GM19238 (cell line): ENCODE data around the gene CDY2B.
"Not testable (repeated sequence)": the region's sequence is repeated elsewhere in the genome, so short reads cannot be mapped to it uniquely, and the experiment has no call there.

Experiments used
- DNase-seq: peaks from one replicate; pipeline ENCODE4 v3.0.0; 2011; ENCODE audit warnings: low spot score; ENCODE audit not compliant: insufficient read length

The CDY2B gene

GRCh38 chrY:17880120-17880519, at the start of gene CDY2B:
CDY2B (minus strand) TSS chrY:17880220; CDS start chrY:17879892, 328 bp downstream.
- not testable (repeated sequence) for DNase-seq

- DNase-seq: not testable (repeated sequence)
Measured at GRCh38 chrY:17908009-17908408, 28.0 kb upstream of the CDY2B start.

- DNase-seq: not testable (repeated sequence)
Measured at GRCh38 chrY:17907351-17907750, 27.3 kb upstream of the CDY2B start.

- DNase-seq: not testable (repeated sequence)
Measured at GRCh38 chrY:17881697-17882096, 1.7 kb upstream of the CDY2B start.

- DNase-seq: not testable (repeated sequence)
Measured at GRCh38 chrY:17876767-17877166, 3.3 kb downstream of the CDY2B start.

GRCh38 chrY:17875401-17875800, 4.6 kb downstream of the CDY2B start:
- not testable (repeated sequence) for DNase-seq

GRCh38 chrY:17871194-17871903, 8.7 kb downstream of the CDY2B start:
- DNase-seq: not testable (repeated sequence)

GRCh38 chrY:17870737-17871136, 9.3 kb downstream of the CDY2B start:
- DNase-seq: not testable (repeated sequence)

GRCh38 chrY:17867850-17868249, 12.2 kb downstream of the CDY2B start:
- not testable (repeated sequence) for DNase-seq

GRCh38 chrY:17860634-17861033, 19.4 kb downstream of the CDY2B start:
- DNase-seq: not testable (repeated sequence)

GRCh38 chrY:17856963-17857848, 22.8 kb downstream of the CDY2B start:
- not testable (repeated sequence) for DNase-seq

GRCh38 chrY:17856508-17856907, 23.5 kb downstream of the CDY2B start:
- DNase-seq: not testable (repeated sequence)

GRCh38 chrY:17849131-17849530, 30.9 kb downstream of the CDY2B start:
- not testable (repeated sequence) for DNase-seq

- DNase-seq: not testable (repeated sequence)
Measured at GRCh38 chrY:17832149-17832548, 47.9 kb downstream of the CDY2B start.
